Measurements from ENCODE around the gene GARIN1A.
"Not testable (repeated sequence)": the region's sequence is repeated elsewhere in the genome, so short reads cannot be mapped to it uniquely, and the experiment has no call there.

Gene GARIN1A

DNA sequence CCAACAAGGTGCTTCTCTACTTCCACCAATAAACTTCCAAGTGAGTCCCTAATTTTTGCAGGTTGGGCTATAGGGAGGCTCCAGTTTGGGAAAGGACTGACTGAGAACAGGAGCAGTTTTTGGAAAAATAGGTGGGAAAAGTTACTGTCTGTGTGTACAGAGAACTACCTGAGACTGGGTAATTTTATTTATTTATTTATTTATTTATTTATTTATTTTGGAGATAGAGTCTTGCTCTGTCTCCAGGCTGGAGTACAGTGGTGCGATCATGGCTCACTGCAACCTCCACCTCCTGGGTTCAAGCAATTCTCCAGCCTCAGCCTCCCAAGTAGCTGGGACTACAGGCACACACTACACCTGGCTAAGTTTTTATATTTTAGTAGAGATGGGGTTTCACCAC lies 11.2 kb downstream of the GARIN1A start:
- not testable (repeated sequence) for DNase-seq (ENCODE audit: low read depth in 2 of 2, low spot score in 1 of 2)

DNA sequence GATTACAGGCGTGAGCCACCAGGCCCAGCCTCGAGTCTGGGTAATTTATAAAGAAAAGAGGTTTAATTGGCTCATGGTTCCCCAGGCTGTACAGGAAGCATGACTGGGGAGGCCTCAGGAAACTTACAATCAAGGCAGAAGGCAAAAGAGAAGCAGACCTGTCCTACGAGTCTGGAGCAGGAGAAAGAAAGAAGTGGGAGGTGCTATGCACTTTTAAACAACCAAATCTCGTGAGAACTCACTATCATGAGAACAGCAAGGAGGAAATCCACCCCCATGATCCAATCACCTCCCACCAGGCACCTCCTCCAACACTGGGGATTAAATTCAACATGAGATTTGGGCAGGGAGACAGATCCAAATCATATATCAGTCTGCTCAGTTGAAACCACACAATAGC lies 11.6 kb downstream of the GARIN1A start:
- DNase-seq (ENCODE audit: low read depth in 2 of 2, low spot score in 1 of 2): not testable (repeated sequence)

DNA sequence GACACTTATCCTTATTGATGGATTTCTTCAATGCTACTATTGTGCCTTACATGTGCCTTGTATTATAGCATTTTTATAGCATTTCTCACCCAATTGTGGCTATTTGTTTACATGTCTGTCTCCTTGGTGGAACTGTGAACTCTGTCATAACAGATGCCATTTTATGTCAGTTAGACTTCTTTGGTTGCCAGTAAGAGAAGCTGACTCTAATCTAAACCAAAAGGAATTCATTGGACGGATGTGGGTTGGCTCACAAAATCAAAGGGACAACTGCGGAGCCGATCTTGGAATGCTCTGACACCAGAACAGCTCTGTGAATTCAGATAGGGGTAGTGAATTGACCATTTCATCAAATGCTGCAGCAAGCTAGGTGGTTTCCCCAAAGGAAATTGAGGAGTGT lies 15.0 kb downstream of the GARIN1A start:
- no peak for DNase-seq (ENCODE audit: low read depth in 2 of 2, low spot score in 1 of 2)

DNA sequence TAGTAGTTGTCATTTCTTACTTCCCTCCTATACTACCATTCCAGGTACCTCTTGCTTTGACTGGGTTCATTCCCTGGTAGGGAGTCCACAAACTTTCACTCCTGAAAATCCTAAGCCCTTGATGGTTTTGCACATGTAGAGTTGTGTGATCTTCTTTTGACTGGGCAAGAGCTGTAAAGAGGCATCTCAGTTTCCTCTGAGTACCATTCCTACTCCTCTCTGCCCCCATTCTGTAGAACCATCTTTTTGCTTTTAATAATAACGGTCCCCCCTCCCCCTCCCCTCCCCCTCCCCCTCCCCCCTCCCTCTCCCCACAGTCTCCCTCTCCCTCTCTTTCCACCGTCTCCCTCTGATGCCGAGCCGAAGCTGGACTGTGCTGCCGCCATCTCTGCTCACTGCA lies 16.4 kb downstream of the GARIN1A start:
- no peak for DNase-seq (ENCODE audit: low read depth in 2 of 2, low spot score in 1 of 2)

DNA sequence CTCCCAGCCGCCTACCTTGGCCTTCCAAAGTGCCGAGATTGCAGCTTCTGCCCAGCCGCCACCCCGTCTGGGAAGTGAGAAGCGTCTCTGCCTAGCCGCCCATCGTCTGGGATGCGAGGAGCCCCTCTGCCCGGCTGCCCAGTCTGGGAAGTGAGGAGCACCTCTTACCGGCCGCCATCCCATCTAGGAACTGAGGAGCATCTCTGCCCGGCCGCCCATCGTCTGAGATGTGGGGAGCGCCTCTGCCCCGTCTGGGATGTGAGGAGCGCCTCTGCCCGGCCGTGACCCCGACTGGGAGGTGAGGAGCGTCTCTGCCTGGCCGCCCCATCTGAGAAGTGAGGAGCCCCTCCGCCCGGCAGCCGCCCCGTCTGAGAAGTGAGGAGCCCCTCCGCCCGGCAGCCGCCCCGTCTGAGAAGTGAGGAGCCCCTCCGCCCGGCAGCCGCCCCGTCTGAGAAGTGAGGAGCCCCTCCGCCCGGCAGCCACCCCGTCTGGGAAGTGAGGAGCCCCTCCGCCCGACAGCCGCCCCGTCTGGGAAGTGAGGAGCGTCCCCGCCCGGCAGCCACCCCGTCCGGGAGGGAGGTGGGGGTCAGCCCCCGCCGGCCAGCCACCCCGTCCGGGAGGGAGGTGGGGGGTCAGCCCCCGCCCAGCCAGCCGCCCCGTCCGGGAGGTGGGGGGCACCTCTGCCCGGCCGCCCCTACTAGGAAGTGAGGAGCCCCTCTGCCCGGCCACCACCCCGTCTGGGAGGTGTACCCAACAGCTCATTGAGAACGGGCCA lies 17.3 kb downstream of the GARIN1A start:
- not testable (repeated sequence) for DNase-seq (ENCODE audit: low read depth in 2 of 2, low spot score in 1 of 2)

DNA sequence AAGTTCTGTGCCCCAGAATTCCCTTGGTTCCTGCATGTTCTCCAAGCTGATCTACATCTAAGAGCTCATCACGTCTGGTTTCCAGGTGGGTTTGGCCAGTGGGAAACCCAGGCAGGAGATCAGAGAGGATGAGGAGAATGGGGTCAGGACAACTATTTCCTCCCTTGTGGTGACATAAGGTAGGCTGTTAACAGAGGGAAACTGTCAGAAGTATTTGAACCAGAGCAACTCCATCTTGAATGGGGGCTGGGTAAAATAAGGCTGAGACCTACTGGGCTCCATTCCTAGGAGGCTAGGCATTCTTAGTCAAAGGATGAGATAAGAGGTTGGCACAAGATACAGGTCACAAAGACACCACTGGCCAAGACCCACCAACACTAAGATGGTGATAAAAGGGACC lies 19.1 kb downstream of the GARIN1A start:
- no peak for DNase-seq (ENCODE audit: low read depth in 2 of 2, low spot score in 1 of 2)

DNA sequence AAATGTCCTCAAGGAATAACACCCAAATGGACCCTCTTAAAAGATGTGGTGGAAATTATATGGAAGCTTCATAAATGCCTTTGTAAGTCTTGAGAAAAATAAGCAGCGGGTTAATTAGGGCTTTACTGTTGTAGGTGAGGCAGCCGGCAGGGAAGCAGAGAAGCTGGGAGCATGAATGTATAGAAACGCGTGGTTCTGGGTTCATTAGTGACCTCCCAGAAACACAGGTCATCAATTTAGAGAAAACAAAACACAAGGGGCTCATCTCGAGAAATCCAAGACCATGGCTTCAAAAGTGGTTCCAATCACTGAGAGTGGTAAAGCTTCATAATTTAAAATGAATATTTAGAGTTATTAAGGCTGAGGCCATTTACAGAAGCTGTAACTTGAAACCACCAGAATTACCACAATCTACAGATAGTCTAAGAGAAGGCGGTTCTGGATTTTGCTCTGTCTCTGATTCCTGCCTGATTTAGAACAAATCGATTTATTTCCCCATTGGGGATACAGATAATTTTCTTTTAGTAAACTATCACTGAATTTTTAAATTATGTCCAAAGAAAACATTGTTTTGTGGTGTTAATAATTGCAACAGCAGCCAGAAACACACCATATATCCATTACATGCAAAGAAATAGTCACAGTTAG lies 20.7 kb downstream of the GARIN1A start:
- no peak for DNase-seq (ENCODE audit: low read depth in 2 of 2, low spot score in 1 of 2)

DNA sequence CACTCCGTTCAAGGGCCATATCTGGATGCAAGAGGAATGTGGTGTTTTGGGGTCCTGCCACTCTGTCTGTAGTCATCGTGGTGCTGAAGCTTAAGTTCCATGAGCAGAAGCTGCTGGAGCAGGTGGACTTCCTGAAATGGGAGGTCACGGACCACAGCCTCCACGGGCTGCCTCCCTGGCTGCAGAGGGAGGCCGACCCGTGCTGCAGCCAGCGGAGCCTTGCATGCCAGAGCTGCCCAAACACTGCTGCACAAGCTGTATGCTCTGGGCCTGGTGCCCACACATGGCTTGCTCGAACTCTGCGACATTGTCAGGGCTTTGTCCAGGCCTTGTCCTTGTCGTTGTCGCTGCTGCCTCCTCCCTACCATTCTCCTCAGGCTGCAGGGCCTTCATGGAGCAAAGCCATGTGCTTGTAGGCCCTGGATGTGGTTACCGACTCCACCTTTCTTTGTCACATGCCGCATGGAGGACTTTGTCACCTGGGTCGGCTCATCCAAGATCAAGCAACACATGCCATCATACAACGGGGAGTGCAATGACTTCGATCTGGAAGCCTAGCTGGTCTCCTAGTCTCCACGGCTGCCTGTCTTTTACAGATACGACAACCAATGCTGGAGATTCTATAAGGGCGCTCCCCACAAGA lies 21.4 kb downstream of the GARIN1A start:
- no peak for DNase-seq (ENCODE audit: low read depth in 2 of 2, low spot score in 1 of 2)

DNA sequence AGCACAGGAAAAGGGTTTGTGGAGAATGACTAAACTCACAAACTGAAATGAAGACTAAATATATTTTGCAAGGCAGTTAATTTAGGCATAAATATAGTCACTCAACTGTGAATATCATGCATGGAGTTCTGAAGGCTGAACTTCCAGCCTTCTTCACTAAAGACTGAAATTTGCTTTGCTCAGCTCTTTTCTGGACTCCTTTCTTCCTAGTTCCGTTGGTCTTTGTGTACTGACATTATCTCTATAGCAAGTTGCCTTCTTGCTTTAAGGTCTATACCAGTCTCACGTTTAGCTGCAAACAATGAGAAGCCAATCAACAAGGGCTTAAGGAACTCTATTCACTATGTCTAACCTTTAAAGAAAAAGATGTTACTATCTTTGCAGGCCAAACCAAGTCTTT lies 22.6 kb downstream of the GARIN1A start:
- DNase-seq (ENCODE audit: low read depth in 2 of 2, low spot score in 1 of 2): no peak

DNA sequence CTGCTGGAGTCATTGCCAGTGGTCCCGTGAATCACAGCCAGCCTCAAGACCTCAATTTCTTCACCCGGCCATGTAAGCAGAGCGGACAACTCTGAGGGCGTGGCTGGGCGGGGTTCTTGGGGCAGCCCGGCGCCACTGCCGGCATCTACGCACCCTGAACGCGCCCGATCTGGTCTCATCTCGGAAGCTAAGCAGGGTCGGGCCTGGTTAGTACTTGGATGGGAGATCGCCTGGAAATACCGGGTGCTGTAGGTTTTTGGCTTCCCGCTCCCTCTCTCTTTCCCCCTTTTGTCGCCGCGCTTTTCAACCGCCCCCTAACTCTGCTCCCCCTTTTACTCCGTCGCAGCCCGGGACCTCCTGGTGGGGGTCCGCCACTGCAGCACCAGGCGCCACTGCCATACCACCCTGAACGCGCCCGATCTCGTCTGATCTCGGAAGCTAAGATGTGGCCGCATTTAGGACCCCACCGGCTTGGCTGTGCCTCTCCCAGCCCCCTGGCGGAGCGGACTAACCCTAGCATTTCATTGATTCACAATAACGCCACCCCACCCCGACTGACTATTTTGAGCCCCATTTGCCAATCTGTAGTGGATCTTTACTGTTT lies 25.3 kb downstream of the GARIN1A start:
- no peak for DNase-seq (ENCODE audit: low read depth in 2 of 2, low spot score in 1 of 2)

DNA sequence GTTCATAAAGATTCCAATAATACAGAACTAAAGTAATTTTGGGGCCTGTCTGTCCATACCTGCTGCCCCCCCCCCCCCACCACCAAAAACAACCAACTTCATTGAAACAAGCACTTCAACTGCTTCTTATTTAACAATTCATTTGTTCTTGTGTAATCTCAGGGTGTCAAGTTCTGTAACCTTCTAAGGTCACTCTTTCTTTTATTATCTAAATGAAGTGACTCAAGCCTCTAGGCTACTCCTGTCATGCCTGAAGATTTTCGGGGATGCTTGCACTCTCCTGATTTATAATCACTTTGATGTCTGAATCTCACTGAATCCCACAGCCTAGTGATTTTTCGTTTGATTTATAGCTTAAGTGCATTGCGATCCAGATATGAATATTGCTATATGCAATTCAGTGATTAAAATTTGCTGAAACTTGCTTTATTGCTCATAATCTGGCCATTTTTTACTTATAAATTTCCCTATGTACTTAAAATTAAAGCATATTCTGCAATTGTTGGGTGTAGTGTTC lies 27.2 kb downstream of the GARIN1A start:
- DNase-seq (ENCODE audit: low read depth in 2 of 2, low spot score in 1 of 2): no peak

DNA sequence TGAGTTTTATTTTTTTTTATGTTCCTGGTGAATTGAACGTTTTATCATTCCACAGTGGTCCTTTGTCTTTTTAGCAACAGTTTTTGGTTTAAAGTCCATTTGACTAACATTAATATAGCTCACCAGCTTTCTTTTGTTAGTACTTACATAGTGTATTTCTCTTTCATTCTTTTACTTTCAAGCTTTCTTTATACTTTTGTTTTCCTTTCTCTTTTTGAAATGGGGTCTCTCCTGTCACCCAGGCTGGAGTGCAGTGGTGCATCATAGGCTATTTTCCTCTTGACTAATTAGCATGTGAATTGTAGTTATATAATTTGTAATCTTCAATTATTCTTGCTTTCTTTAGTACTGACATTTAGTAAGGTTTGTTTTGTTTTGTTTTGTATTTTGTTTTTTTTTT lies 27.8 kb downstream of the GARIN1A start:
- DNase-seq (ENCODE audit: low read depth in 2 of 2, low spot score in 1 of 2): no peak

DNA sequence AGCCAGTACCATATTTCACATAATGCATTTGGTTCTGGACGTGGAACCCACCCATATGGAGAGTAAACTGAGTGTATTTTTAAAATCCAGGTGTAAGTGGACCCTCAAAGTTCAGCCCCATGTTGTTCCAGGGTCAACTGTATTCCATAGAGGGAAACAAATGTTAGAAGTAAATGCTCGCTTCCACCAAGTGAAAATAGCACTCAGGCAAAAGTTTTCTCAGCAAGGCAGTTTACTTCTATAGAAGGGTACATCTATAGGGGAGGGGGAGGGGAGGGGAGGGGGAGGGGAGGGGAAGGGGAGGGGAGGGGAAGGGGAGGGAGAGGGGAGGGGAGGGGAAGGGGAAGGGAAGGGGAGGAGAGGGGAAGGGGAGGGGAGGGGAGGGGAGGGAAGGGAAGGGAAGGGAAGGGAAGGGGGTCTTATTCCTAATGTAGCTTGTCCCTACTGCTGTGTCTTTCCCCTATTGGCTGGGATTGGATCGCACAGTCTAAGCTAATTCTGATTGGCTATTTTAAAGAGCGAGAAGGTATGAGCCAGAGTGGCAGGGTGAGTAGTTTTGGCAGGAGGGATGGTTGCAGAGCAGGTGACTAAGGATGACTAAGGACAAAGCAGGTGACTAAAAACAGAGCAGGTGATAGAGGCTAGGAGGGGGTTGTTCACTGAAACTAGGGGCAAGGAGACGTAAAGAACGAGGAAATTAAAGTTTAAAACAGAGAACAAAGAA lies 29.1 kb downstream of the GARIN1A start:
- no peak for DNase-seq (ENCODE audit: low read depth in 2 of 2, low spot score in 1 of 2)

DNA sequence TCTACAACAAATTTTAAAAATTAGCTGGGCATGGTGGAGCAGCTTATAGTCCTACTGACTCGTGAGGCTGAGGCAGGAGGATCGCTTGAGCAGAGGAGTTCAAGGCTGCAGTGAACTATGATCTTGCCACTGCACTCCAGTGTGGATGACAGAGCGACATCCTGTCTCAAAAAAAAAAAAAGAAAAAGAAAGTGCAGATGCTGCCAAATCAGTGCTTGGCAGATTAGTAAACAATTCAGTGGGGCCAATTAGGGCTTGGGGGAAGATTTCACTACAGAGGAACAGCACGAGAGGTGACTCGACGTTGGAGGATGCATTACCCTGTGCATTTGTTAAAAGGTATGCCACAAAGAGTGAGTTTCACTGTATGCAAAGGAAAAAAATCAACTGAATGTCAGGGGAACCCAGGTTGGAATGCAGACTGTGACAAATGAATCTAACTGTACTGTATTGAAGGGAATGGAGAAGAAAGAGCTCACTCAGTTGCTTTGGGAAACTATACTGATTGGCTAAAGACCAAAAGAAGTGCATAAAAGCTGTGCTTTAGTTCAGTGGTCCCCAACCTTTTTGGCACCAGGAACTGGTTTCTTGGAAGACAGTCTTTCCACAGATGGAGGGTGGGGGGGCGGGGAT lies 31.6 kb downstream of the GARIN1A start:
- no peak for DNase-seq (ENCODE audit: low read depth in 2 of 2, low spot score in 1 of 2)

DNA sequence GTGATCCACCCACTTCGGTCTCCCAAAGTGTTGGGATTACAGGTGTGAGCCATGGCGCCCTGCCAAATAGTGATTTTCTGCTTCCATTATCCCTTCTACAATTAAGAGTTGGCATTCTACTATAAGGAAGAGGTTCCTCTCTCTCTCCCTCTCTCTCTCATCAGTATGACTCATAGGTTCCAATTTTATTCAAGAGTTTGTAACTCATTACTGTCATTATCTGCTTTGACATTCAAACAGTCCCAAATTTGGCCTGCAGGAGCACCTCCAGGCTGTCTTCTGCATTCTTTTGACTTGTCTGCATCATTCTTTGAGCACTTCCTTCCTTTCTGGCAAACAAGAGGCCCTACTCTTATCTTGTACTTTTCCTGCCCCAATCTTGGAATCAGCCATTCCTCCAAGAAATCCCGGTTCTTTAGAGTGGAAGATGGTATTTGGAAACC lies 33.8 kb downstream of the GARIN1A start:
- no peak for DNase-seq (ENCODE audit: low read depth in 2 of 2, low spot score in 1 of 2)

DNA sequence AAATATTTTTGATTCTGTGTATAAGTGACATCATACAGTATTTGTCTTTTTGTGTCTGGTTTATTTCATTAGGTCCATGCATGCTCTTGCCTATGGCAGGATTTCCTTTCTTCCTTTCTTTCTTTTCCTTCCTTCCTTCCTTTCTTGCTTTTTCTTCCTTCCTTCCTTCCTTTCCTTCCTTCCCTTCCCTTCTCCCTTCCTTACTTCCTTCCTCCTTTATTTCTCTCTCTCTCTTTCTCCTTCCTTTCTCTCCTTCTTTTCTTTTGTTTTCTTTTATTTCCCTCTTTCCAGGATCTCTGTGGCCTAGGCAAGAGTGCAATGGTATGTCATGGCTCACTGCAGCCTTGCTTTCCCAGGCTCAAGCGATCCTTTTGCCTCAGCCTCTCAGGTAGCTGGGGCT lies 35.7 kb downstream of the GARIN1A start:
- no peak for DNase-seq (ENCODE audit: low read depth in 2 of 2, low spot score in 1 of 2)

DNA sequence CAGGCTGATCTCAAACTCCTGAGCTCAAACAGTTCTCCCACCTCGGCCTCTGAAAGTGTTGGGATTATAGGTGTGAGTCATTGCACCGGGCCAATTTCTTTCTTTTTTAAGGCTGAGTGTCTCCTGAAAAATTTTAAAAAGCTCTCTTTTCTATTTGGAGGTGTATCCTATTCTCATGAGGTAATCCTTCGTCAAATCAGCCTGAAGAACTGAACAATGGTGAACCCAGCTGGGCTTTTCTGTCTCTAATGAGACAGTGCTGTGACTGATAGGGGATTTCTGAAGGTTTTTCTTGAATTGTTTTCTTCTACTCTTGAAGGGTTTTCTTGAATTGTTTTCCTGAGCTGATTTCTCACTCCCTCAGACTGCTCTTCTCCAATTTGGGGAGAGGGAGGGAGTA lies 36.1 kb downstream of the GARIN1A start:
- no peak for DNase-seq (ENCODE audit: low read depth in 2 of 2, low spot score in 1 of 2)

DNA sequence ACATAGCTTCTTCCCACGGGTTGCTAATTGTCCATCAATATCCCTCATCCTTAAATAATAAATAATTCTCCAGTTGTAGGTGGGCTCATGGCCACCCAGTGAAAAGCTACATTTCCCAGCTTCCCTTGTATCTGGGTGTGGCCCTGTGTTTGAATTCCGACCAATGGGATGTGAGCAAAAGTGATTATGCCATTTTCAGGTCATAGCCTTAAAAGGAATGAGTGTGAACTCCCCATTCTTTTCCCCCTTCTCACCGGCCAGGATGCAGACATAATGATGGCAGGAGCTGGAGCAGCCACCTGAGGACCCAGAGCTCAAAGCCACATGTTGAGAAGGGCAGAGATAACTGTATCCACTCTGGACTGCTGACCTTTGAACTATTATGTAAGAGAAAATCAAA lies 36.7 kb downstream of the GARIN1A start:
- DNase-seq (ENCODE audit: low read depth in 2 of 2, low spot score in 1 of 2): no peak

DNA sequence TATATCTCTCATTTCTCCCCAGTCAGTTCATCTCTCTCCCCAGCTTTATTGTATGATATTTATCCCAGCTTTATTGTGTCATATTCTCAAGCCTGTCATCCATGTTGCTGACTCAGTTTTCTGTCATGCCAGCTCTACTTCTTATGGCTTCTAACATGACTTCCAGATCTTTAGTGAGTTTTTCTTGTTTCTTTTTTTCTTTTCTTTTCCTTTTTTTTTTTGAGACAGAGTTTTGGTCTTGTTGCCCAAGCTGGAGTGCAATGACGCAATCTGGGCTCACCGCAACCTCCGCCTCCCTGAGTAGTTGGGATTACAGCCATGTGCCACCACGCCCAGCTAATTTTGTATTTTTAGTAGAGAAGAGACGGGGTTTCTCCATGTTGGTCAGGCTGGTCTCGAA lies 38.4 kb downstream of the GARIN1A start:
- DNase-seq (ENCODE audit: low read depth in 2 of 2, low spot score in 1 of 2): no peak

DNA sequence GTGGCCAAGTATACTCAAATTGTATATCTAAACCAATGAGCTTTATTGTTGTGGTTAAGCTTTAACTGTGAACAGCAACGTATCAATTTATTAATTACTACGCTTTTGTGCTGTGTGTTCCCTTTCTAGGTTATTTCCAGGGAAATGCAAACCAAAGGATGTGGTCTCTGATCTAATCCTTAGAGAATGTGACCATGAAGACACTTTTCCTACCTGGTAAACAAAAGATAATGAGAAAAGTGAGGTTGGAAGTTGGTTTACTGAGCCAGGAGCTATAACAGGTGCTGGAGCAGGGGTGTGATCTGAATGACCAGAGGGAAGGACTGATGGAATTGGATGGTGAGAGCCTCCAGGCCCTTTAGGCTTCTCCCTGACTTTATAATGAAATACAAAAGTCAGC lies 41.7 kb downstream of the GARIN1A start:
- DNase-seq (ENCODE audit: low read depth in 2 of 2, low spot score in 1 of 2): no peak

All from stimulated activated CD8-positive, alpha-beta memory T cell treated with anti-CD3 and anti-CD28 coated beads, Interleukin-4, amount 100 ng/mL, for 4 hours (primary cell).